ENCODE data around the gene COA6.

DNA sequence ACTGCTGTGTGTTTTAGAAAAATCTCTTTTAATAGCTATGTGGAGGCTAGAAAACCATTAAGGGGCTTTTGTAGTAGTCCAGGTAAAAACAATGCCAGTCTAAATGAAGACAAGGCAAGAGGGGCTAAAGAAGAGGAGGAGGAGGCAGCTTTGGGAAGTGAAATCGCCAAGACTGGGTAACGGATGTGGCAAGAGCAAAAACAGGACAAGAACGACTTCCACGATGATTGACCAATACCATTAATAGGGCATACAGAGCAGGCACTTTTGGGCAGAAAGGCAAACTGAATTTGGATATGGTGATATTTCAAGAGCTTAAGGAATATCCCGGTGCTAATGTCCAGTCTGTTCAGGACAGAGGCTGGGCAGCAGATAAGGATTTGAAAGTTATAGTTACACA, 22.0 kb downstream of the COA6 start:
- TF ChIP-seq POLR2A (IDR thresholded peaks at IDR 0.05): no peak
- TF ChIP-seq, protein P1, sequence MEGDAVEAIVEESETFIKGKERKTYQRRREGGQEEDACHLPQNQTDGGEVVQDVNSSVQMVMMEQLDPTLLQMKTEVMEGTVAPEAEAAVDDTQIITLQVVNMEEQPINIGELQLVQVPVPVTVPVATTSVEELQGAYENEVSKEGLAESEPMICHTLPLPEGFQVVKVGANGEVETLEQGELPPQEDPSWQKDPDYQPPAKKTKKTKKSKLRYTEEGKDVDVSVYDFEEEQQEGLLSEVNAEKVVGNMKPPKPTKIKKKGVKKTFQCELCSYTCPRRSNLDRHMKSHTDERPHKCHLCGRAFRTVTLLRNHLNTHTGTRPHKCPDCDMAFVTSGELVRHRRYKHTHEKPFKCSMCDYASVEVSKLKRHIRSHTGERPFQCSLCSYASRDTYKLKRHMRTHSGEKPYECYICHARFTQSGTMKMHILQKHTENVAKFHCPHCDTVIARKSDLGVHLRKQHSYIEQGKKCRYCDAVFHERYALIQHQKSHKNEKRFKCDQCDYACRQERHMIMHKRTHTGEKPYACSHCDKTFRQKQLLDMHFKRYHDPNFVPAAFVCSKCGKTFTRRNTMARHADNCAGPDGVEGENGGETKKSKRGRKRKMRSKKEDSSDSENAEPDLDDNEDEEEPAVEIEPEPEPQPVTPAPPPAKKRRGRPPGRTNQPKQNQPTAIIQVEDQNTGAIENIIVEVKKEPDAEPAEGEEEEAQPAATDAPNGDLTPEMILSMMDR (IDR thresholded peaks at IDR 0.05 in 4 of 5, conservative IDR thresholded peaks at IDR 0.05 in 1 of 5): no peak
